GM18508 (cell line): ENCODE data around the gene ASTN2.

Experiments used
- ATAC-seq: cut with Tn5 transposase; IDR thresholded peaks from one replicate; pipeline ENCODE4 v1.9.1; 2021; ENCODE audit warnings: moderate number of reproducible peaks; ENCODE audit not compliant: insufficient read depth, unreplicated experiment

ASTN2 gene

GRCh38 chr9:117375956-117376355 lies 38.9 kb downstream of the ASTN2 start:
- no peak for ATAC-seq

DNA sequence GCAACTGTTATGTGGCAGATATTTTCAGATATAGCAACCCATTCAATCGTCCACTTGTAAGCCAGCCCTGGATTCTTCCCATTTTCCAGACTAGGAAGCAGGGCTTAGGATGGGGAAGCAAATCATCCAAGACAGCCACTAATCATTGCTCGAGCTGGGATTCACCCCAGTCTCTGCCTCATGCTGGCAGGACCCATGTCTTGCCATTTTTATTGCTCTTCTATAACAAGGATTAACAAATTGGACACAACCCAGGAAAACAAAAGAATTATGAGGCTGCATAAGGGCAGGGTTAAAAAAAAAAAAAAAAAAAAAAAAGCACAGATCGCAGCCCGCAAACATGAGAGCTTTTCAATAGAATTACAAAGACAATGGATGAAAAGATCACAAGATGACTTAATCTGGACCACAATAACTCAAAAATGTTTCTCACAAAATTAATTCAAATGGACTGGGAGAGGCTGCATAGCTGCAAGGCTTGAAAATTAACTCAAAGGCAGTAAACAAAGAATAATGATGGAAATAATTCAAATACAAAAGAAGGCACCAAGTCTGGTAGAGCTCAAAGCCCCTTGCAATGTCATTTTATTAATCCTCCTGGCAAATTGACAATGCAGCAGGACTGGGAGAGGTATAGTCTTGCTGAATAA lies 40.7 kb downstream of the ASTN2 start:
- ATAC-seq = no peak

GRCh38 chr9:117368684-117369230 lies 46.1 kb downstream of the ASTN2 start:
- ATAC-seq = no peak

- no peak for ATAC-seq
Observed at GRCh38 chr9:117365438-117365837, 49.4 kb downstream of the ASTN2 start.

- no peak for ATAC-seq
Observed at GRCh38 chr9:117363006-117363405, 51.9 kb downstream of the ASTN2 start.

DNA sequence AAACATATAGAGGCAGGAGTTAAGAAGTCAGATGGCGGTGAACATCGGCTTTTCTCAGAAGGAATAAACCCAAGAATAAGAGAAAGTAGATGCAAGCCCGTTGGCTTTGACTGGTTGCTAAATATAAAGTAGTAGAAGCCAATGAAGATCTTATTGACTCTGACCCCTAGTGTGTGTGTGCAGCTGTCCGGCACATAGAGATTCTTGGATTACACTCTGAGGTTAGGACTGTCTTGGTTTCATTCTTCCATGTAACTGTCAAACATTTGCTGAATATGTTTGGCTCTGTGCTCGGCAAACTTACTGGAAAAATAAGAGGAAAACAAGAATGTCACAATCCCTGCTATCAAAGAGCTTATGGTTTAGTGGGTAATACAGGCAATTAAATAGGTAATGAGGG lies 54.9 kb downstream of the ASTN2 start:
- ATAC-seq = no peak

DNA sequence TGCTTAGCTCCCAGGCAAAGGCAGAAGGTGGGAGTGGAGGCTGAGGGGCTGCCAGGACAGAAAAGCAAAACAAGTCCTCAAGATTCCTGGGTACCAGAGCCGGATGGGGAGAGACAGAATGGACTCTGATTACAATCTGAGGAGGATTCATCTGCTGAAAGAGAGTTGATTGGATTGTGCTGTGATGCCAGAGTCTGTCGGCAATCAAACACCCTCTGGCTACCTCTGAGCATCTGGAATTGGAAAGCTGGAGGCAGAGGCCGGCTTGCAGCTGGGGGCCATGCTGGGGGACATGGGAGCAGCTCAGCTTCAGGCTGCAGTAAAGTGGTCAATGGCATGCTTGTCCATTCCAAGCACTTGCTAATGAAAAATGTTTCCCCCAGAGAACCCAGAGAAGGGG lies 59.3 kb downstream of the ASTN2 start:
- ATAC-seq = no peak

DNA sequence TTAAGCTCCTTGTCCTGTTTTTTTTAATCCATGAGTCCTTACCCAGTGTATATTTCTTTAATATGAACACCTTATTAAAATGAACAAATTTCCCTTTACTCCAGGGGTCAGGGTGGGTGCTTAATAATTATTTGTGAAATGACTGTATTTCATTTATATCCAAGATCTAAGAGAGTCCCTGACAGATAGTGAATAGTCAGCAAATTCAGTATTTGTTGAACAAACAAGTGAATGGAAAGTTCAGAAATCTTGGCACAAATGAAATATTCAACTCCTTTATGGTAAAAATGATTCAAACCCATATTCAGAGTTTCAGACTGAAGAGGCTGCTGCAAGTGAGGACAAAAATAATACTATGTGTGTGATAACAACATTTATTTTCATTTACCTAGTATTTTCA lies 59.9 kb downstream of the ASTN2 start:
- ATAC-seq = no peak

DNA sequence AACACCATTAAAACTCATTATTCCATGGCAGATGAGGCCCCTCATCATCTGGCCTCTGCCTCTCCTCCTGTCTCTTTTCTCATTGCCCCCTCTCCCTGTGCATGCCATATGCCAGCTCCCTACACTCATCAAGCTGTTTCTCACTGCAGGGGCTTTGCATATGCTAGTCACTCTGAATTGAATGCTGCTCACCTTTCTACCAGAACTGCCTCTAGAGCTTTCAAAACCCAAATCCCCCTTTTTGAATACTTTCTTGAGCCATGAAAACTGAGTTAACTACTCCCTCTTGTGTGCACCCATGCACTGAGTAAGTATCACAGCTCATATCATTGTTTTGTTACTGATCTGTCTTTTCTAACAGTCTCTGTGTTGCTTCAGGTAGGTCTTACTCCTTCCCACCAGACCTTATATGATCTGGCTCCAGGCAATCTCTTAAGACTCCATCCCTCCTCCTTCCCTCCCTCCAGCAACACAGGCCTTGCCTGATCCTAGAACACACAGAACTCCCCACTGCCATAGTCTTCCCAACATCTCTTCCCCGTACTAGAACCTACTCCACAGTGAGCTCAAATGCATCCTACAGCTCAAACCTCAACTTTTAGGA lies 60.5 kb downstream of the ASTN2 start:
- ATAC-seq = no peak

- no peak for ATAC-seq
Observed at GRCh38 chr9:117344892-117345660, 69.8 kb downstream of the ASTN2 start.

DNA sequence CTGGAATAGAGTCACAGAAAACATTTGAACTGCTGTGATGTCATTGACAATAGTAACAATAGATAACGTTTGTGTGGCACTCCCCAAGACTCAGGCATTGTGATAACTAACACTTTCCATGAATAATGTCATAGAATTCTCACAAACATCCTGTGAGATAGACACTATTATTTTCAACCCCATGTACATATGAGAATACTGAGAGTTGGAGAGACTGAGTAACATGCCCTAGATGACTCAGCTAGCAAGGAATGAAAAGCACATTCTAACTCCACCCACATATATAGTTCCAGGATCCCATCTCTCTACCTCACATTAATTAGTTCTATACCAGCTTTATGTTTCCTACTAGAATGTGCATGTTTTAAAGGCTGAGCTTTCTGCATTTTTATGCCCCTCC lies 71.4 kb downstream of the ASTN2 start:
- ATAC-seq = no peak

GRCh38 chr9:117341151-117341550 lies 73.7 kb downstream of the ASTN2 start:
- no peak for ATAC-seq

DNA sequence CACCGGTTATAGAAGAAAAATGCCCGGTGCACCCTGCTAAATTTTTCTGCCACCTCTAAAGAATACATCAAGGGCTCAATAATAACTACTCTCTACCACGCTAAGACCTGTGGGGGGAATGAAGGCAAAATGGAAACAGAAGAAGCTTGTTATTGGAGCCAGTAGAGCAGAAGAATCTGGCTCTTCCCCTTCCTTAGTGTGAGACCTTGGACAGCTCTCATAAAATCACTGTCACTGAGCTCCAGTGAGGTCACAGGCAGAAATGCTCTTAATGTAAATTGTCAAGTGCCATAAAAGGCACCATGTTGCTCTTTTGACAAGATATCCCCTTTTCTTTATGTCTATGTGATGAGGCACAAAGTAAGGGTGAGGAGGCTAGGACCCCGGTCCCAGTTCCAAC lies 74.4 kb downstream of the ASTN2 start:
- ATAC-seq = no peak

DNA sequence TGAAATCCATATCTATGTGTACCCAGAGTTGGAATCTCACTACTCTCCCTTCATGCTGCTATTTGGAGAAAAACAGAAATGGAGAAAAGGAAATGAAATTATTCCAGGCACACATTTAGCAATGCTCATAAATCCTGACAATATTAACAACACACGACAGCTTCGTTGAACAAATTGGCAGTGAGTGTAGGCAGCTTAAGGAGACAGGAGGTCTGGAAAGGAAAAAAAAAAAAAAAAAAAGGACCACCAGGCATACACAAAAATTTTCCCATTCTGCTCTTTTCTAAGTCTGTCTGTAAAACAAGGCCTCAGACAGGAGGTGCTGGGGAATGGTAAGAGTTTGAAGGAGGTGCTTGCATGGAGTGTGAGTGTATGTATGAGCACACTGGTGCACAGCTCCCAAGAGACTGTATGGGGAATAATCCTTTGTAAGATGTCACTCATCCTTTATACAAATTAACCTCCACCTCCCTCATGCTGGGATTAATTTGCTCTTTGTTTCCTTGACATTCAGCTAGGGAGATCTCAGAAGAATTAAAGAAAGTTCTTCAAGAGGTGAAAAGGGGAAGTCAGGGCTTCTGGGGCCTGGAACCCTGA lies 78.9 kb downstream of the ASTN2 start:
- no peak for ATAC-seq

- ATAC-seq = no peak
Observed at GRCh38 chr9:117334101-117334500, 80.8 kb downstream of the ASTN2 start.

DNA sequence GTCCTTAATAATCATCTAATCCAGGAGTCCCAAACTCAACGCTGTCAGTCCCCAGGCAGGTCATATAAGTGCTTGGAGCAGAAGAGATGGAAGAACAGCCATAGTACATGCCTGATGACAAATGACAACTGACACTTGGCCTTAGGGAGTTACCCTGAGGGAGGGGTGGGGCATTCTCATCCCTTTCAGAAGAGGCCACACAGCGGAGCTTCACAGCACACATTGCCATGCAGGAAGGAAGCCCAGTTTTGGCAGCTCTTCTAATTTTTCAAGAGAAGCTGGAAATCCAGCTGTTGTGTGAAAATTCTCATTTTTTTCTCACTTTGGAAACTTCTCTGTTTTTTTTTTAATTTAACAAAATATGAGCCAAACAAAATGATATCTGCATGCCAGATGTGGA lies 89.0 kb downstream of the ASTN2 start:
- no peak for ATAC-seq

- no peak for ATAC-seq
Observed at GRCh38 chr9:117325110-117325731, 89.6 kb downstream of the ASTN2 start.

GRCh38 chr9:117323390-117323789 lies 91.5 kb downstream of the ASTN2 start:
- ATAC-seq = no peak

DNA sequence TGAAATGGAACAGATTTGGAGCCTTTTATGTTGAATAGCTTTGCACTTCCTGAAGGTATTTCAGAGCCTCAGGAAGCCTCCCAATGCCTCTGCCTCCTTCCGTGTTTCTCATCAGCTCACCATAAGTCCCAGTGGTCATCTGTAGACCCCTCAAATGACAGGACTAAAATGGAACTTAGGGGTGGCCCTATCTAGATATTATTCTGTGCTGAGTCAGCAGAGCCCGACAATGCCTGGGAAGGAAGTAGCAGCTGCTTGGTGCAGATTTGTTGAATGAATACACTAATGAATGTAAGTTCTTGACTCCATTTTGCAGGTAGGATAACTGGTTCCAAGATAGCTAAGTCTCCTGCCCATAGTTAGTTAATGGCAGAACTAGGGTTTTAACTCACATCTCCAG lies 97.7 kb downstream of the ASTN2 start:
- no peak for ATAC-seq

DNA sequence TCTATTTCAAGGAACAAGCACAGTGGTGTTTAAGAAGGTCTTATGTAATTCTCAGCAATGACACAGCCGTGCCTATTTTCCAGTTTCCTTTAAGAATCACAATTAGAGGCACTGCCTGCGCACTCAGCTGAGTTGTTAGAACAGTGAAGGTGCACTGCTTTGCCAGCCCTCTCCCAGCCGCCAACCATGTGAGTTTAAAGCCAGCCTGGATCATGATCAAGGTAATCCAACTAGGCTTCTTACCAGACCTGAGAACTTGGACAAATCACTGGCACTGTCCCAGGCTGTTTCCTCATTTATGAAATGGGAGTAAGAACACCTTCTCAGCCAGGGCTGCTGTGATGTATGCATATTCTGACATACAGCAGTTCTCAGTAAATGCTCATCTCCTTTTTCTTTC lies 99.6 kb downstream of the ASTN2 start:
- no peak for ATAC-seq

DNA sequence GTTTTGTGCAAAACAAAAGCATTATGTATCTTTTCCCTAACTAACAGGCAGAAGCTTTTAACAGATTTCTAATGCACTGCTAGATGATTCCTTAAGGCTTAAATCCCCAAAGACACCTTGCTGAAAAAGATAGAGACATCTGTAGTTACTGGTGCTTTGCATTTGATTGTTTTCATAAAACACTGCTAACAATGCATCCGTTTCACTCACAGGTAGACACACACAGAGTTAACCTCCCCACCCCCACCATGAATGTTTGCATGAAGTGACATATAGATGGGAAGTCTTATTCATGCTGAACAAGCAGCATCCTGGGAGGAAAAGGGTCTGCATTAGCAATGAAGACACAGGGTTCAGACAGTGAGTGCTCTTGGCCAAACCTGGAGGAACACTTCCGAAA lies 100.9 kb downstream of the ASTN2 start:
- ATAC-seq = no peak
